ENCODE results near the gene EIF4E2.

EIF4E2 gene

GRCh38 chr2:232604535-232604934 is 54.0 kb downstream of the EIF4E2 start:
- no peak for DNase-seq

GRCh38 chr2:232607011-232607410 is 56.5 kb downstream of the EIF4E2 start:
- no peak for DNase-seq

GRCh38 chr2:232609607-232610006 is 59.1 kb downstream of the EIF4E2 start:
- DNase-seq = no peak

GRCh38 chr2:232610081-232610480 is 59.6 kb downstream of the EIF4E2 start:
- DNase-seq = no peak

- DNase-seq = no peak
These were observed 60.6 kb downstream of the EIF4E2 start for GRCh38 chr2:232611061-232611460.

- peak; percentile 18 for DNase-seq
These were observed 61.2 kb downstream of the EIF4E2 start for GRCh38 chr2:232611559-232612218.

GRCh38 chr2:232613538-232614134 is 63.1 kb downstream of the EIF4E2 start:
- no peak for DNase-seq

- no peak for DNase-seq
These were observed 64.8 kb downstream of the EIF4E2 start for GRCh38 chr2:232615339-232615738.

Data from NCI-H1436 (cell line).